ENCODE data around the gene RAD51B.
"Not testable (repeated sequence)": the region's sequence is repeated elsewhere in the genome, so short reads cannot be mapped to it uniquely, and the experiment has no call there.

The RAD51B gene

GRCh38 chr14:68293404-68293803 lies 473.8 kb downstream of the RAD51B start:
- TF ChIP-seq CTCF (IDR thresholded peaks at IDR 0.05; ENCODE audit: low read depth, low read length): no peak
- no peak overlapping the region for H3K4me3 ChIP-seq (ENCODE audit: low read depth, low read length)

- TF ChIP-seq CTCF (IDR thresholded peaks at IDR 0.05; ENCODE audit: low read depth, low read length): no peak
- no peak overlapping the region for H3K4me3 ChIP-seq (ENCODE audit: low read depth, low read length)
Measured at GRCh38 chr14:68295316-68295816, 475.8 kb downstream of the RAD51B start.

GRCh38 chr14:68297039-68297438 lies 477.5 kb downstream of the RAD51B start:
- TF ChIP-seq CTCF (IDR thresholded peaks at IDR 0.05; ENCODE audit: low read depth, low read length): no peak
- no peak overlapping the region for H3K4me3 ChIP-seq (ENCODE audit: low read depth, low read length)

- TF ChIP-seq CTCF (IDR thresholded peaks at IDR 0.05; ENCODE audit: low read depth, low read length): peak; percentile 23; the same call in 1 of the 2 replicates
- H3K4me3 ChIP-seq (ENCODE audit: low read depth, low read length): no peak overlapping the region
Measured at GRCh38 chr14:68297876-68298468, 478.4 kb downstream of the RAD51B start.

- H3K4me3 ChIP-seq (ENCODE audit: low read depth, low read length): no peak overlapping the region
- TF ChIP-seq CTCF (IDR thresholded peaks at IDR 0.05; ENCODE audit: low read depth, low read length): no peak
Measured at GRCh38 chr14:68300608-68301007, 481.0 kb downstream of the RAD51B start.

GRCh38 chr14:68301219-68301618 lies 481.6 kb downstream of the RAD51B start:
- no peak overlapping the region for H3K4me3 ChIP-seq (ENCODE audit: low read depth, low read length)
- TF ChIP-seq CTCF (IDR thresholded peaks at IDR 0.05; ENCODE audit: low read depth, low read length): no peak

- not testable (repeated sequence) for H3K4me3 ChIP-seq (ENCODE audit: low read depth, low read length)
Measured at GRCh38 chr14:68302938-68303337, 483.4 kb downstream of the RAD51B start.

- H3K4me3 ChIP-seq (ENCODE audit: low read depth, low read length): no peak overlapping the region
- no peak for TF ChIP-seq CTCF (IDR thresholded peaks at IDR 0.05; ENCODE audit: low read depth, low read length)
Measured at GRCh38 chr14:68305738-68306137, 486.2 kb downstream of the RAD51B start.
